Measurements from ENCODE around the gene YIPF4.

DNA sequence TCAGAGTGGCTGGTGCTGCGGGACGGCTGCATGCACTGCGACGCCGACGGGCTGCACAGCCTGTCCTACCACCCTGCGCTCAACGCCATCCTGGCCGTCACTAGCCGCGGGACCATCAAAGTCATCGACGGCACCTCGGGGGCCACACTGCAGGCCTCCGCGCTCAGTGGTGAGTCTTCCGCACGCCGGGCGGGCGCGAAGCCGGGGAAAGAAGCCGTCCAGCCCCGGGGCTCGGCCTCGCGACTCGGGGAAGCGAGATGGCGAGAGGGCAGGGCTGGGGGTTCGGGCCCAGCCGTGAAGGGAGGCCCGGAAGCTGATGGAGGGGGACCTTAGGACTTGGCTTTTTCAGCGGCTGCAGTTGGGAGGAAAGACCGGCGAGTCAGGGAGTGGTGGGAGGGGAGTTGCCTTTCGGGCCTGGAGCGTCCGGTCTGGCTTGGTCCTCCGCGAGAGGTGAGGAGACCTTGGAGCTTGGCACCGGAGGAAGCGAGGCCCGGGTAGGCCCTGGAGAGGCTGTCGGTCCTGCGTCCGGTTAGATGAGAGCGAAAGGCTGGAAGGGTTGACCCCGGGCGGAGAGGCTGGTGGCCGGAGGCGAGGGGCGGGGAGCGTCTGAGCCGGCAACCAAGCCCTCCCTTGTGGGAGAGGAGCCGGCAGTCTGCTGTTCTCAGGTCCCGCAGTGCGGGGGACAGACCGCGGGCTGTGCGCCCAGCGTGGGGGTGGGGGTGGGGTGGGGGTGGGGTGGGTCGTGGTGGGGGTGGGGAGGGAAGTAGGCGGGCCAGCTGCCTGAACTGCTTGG is 79.8 kb downstream of the YIPF4 start:
- TF ChIP-seq, protein P1, sequence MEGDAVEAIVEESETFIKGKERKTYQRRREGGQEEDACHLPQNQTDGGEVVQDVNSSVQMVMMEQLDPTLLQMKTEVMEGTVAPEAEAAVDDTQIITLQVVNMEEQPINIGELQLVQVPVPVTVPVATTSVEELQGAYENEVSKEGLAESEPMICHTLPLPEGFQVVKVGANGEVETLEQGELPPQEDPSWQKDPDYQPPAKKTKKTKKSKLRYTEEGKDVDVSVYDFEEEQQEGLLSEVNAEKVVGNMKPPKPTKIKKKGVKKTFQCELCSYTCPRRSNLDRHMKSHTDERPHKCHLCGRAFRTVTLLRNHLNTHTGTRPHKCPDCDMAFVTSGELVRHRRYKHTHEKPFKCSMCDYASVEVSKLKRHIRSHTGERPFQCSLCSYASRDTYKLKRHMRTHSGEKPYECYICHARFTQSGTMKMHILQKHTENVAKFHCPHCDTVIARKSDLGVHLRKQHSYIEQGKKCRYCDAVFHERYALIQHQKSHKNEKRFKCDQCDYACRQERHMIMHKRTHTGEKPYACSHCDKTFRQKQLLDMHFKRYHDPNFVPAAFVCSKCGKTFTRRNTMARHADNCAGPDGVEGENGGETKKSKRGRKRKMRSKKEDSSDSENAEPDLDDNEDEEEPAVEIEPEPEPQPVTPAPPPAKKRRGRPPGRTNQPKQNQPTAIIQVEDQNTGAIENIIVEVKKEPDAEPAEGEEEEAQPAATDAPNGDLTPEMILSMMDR (conservative IDR thresholded peaks at IDR 0.05), result no peak
- no peak for TF ChIP-seq EZH2 (IDR thresholded peaks at IDR 0.05; ENCODE audit: low read depth)

All from PC-9 (cell line).